Peyer's patch (tissue), 4 donors: Measurements from ENCODE around the gene UBE2E2. TPM values are rescaled to one million over a fixed set of nuclear protein-coding genes. Genes with fewer than 3 reads are reported as not detected.

Source experiments
- DNase-seq, 3 donors: peaks; one replicate each; pipeline ENCODE4 v3.0.0-alpha.2; 2017 to 2019
- H3K27ac ChIP-seq, 4 donors: fragments of 200-600 bp; sonication (generic); one replicate each; pipeline ENCODE4 v1.5.1; 2016 to 2019
- H3K27me3 ChIP-seq, 2 donors: fragments of 200-600 bp; sonication (generic); one replicate each; pipeline ENCODE4 v1.5.1; 2019
- H3K36me3 ChIP-seq, 3 donors: fragments of 200-600 bp; sonication (generic); one replicate each; pipeline ENCODE4 v1.5.1; 2016 to 2019
- H3K4me1 ChIP-seq, 4 donors: fragments of 200-600 bp; sonication (generic); one replicate each; pipeline ENCODE4 v1.5.1; 2016 to 2019
- H3K4me3 ChIP-seq, 4 donors: fragments of 200-600 bp; sonication (generic); 1 replicate in 3 of 4; 2 replicates in 1 of 4; pipeline ENCODE4 v1.5.1; 2016 to 2019; ENCODE audit warnings: mild to moderate bottlenecking in 1 of 4
- H3K9me3 ChIP-seq, 4 donors: fragments of 200-600 bp; sonication (generic); one replicate each; pipeline ENCODE4 v1.5.1; 2016 to 2019; ENCODE audit warnings: mild to moderate bottlenecking in 1 of 4
- CTCF ChIP-seq, 6 experiments: fragments of 450-650 bp in 4 of 6; fragments of 200-600 bp in 2 of 6; sonication (generic) in 1 of 6; IDR thresholded peaks; one replicate each; pipeline ENCODE4 v1.5.1; 2017 to 2019; ENCODE audit warnings: antibody characterized with exemption in 6 of 6, mild to moderate bottlenecking in 3 of 6, moderate library complexity in 1 of 6
- POLR2A ChIP-seq, 2 donors: fragments of 450-650 bp; IDR thresholded peaks; one replicate each; pipeline ENCODE4 v1.5.1; 2017; ENCODE audit warnings: antibody characterized with exemption in 2 of 2, mild to moderate bottlenecking in 2 of 2, moderate library complexity in 2 of 2
- total RNA-seq, 4 donors: library from RNA; depleted of rRNA; stranded (reverse); fragments of >200 nt; gene quantifications; one replicate each; pipeline ENCODE4 v1.1.0, GENCODE V29; 2016

UBE2E2 gene
- total RNA-seq, 4 donors from 2014 or later = 0.70 to 37.1 (median 20.8) TPM

DNA sequence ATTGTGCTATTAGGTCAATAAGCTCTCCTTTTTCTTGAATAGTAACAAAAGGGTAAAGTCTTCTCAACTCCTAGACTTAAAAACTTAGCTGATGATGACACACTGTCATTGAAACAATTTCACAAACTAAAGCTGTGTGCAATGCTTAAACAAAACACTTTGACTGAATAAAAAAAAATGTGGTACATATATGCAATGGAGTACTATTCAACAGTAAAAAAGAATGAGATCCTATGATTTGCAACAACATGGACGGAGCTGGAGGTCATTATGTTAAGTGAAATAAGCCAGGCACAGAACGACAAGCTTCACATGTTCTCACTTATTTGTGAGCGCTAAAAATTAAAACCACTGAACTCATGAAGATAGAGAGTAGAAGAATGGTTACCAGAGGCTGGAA, 370.7 kb downstream of the UBE2E2 start:
- no peaks in the 10 kb centered on the region for H3K36me3 ChIP-seq
- TF ChIP-seq POLR2A (IDR thresholded peaks at IDR 0.05) (no peak), CTCF (IDR thresholded peaks at IDR 0.05) (no peak)
- H3K27ac ChIP-seq = no peak overlapping the region
- H3K27me3 ChIP-seq = no peaks in the 10 kb centered on the region
- no peak for DNase-seq
- H3K9me3 ChIP-seq = no peaks in the 10 kb centered on the region
- H3K4me1 ChIP-seq = no peaks in the 10 kb centered on the region
- H3K4me3 ChIP-seq = no peak overlapping the region

DNA sequence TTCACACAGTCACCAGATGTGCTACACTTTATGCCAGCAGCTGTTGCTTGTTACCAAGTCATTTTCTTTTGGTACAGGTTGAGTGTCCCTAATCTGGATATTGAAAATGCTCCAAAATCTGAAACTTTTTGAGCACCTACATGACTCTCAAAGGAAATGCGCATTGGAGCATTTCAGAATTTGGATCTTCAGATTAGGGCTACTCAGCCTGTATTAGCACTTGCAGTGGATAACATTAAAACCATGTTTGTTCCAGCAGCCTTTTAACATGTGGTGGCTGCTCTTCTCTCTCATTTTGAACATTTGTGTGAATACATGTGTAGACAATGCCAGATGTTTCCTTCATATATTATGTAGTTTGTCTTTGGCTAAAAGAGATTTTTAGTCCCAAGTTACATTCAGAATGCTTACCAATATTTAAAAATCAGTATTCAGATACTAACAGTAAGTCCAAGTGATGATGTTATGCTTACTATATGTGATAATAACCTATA, 371.7 kb downstream of the UBE2E2 start:
- no peaks in the 10 kb centered on the region for H3K36me3 ChIP-seq
- no peak overlapping the region for H3K27ac ChIP-seq
- no peaks in the 10 kb centered on the region for H3K9me3 ChIP-seq
- no peaks in the 10 kb centered on the region for H3K27me3 ChIP-seq
- no peak for DNase-seq
- no peak overlapping the region for H3K4me3 ChIP-seq
- H3K4me1 ChIP-seq = no peaks in the 10 kb centered on the region
- TF ChIP-seq CTCF (IDR thresholded peaks at IDR 0.05) (no peak), POLR2A (IDR thresholded peaks at IDR 0.05) (no peak)

DNA sequence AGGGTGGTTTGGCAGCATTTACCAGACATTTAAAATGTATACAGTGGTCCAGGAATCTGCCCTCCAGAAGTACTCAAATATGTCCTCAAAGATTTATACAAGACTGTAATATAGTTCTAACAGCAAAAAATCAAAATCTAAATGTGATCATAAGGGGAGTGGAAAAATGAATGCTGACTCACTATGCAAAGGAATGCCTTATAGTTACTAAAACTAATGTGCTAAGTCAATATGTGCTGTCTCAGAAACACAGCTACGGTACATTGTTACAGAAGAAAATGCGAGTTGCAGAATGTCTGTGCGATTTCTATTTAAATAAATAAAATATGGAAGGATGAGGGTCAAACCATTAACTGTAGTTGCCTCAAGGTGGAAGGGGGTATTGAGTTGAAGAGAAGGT, 372.6 kb downstream of the UBE2E2 start:
- TF ChIP-seq POLR2A (IDR thresholded peaks at IDR 0.05) (no peak), CTCF (IDR thresholded peaks at IDR 0.05) (no peak)
- no peak overlapping the region for H3K4me3 ChIP-seq
- H3K9me3 ChIP-seq = no peaks in the 10 kb centered on the region
- H3K27ac ChIP-seq = no peak overlapping the region
- H3K36me3 ChIP-seq = no peaks in the 10 kb centered on the region
- H3K27me3 ChIP-seq = no peaks in the 10 kb centered on the region
- H3K4me1 ChIP-seq = no peaks in the 10 kb centered on the region
- DNase-seq = no peak

GRCh38 chr3:23576379-23576959, 373.3 kb downstream of the UBE2E2 start:
- TF ChIP-seq POLR2A (IDR thresholded peaks at IDR 0.05) (no peak), CTCF (IDR thresholded peaks at IDR 0.05) (no peak)
- Histone ChIP-seq H3K9me3 (no peaks in the 10 kb centered on the region), H3K27ac (no peak overlapping the region), H3K4me3 (no peak overlapping the region), H3K27me3 (no peaks in the 10 kb centered on the region), H3K36me3 (no peaks in the 10 kb centered on the region), H3K4me1 (no peaks in the 10 kb centered on the region)
- no peak for DNase-seq

GRCh38 chr3:23580096-23580713, 377.1 kb downstream of the UBE2E2 start:
- TF ChIP-seq POLR2A (IDR thresholded peaks at IDR 0.05) (no peak), CTCF (IDR thresholded peaks at IDR 0.05) (no peak)
- DNase-seq = no peak
- Histone ChIP-seq H3K4me3 (no peak overlapping the region), H3K27ac (no peak overlapping the region), H3K4me1 (no peaks in the 10 kb centered on the region), H3K27me3 (no peaks in the 10 kb centered on the region), H3K9me3 (no peaks in the 10 kb centered on the region), H3K36me3 (no peaks in the 10 kb centered on the region)
